ENCODE measurements around the gene PTBP2.

DNA sequence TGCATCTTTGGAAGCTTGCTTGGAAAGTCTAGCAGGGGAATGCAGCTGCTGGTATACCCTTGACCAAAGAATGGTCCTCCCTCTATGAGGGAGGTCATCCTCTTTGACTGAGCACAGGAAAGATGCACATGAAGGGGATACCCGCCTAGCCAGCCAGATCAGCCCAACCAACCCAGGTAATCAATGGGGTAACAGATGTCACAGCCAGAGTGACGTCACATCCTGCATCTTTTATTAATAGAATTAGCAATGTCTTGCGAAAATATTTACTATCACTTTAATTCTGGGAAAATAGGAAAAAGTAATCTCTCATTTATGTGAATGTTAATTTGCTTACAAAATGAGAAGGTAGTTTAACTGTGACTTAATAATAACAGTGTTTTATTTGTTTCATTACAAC is 25.6 kb upstream of the PTBP2 start:
- TF ChIP-seq ZNF274 (IDR thresholded peaks at IDR 0.05; ENCODE audit: low read depth, low read length) (no peak), SUZ12 (IDR thresholded peaks at IDR 0.05; ENCODE audit: extremely low read depth, insufficient read depth, insufficient read length) (no peak)

Data from NT2/D1 (cell line).